ENCODE measurements around the gene COL28A1. TPM values are rescaled to one million over a fixed set of nuclear protein-coding genes. Genes with fewer than 3 reads are reported as not detected.
"Not testable (repeated sequence)": the region's sequence is repeated elsewhere in the genome, so short reads cannot be mapped to it uniquely, and the experiment has no call there.

The COL28A1 gene
- polyA plus RNA-seq, 3 donors, result 8.1 to 10.4 (median 9.5) TPM

DNA sequence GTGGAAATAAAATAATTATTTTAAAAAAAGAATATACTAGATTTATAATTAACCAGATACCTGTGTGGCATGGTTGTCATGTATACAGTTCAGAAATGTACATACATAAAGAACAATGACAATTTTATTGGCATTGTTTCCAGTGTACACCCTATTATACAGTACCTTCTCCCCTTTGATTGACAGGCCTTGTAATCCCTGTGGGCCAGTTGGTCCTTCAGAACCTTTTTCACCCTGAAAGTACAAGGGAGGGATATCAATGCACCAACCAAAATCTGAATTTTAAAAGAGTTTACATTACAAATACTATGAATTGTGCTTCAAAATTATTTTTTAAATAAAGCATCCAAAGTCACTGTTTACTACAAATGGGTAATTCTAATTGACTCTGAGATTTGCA is 61.2 kb downstream of the COL28A1 start:
- DNase-seq, result no peak

DNA sequence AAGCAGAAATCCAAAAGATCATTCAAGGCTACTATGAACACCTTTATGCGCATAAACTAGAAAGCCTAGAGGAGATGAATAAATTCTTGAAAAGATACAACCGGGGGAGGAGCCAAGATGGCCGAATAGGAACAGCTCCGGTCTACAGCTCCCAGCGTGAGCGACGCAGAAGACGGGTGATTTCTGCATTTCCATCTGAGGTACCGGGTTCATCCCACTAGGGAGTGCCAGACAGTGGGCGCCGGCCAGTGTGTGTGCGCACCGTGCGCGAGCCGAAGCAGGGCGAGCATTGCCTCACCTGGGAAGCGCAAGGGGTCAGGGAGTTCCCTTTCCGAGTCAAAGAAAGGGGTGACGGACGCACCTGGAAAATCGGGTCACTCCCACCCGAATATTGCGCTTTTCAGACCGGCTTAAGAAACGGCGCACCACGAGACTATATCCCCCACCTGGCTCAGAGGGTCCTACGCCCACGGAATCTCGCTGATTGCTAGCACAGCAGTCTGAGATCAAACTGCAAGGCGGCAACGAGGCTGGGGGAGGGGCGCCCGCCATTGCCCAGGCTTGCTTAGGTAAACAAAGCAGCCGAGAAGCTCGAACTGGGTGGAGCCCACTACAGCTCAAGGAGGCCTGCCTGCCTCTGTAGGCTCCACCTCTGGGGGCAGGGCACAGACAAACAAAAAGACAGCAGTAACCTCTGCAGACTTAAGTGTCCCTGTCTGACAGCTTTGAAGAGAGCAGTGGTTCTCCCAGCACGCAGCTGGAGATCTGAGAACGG is 70.5 kb downstream of the COL28A1 start:
- not testable (repeated sequence) for DNase-seq

DNA sequence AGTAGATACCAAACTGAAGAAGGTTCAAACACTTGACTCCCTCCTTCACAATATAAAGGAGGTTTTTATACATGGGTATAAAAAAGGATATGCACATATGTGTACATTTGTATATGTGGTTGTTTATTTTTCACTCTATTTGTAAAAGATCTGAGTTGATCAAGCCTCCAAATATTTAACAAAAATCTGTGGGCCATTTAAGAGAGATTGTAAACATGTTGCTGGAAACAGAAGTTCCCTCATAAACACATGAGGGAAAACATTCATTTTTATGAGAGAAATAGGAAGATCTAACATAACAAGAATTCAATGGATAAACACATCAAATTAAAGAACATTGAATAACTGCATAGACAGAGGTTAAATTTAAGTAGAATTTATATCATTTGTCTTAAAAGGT is 81.7 kb downstream of the COL28A1 start:
- DNase-seq, result no peak

DNA sequence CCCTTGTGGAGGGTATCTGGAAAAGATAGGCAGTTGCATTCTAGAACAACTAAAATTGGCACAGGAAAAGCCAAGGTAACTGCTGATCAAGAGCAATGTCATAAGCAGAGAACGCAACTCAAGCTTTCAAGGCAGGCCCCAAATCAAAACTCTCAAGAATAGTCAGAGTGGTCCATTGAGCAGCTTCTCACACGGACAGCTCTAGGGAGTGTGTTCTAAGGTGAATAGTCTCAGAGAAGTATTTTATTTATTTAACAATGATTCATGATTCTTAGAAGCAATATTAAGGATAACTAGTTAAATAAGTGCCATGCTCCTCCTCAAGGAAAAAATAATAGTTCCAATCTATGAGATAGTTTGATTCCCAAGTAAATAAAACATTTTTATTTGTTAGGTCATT is 83.0 kb downstream of the COL28A1 start:
- DNase-seq, result no peak

DNA sequence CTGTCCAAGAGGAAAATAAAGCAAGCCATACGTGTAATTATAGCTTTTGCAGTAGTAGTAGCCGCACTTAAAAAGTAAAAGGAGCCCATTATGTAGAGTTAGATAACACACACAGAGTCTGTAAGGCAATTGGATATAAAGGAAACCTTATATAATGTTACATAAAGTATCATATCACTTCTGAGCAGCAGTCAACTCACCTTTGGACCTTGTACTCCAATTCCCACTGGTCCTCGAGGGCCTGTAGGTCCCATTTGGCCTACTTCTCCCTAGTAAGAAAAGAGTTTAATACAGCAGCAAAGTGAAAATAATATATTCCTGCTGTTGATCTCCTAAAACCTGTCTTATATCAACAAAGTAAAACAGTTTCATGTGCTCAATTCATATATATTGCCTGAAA is 83.6 kb downstream of the COL28A1 start:
- no peak for DNase-seq

DNA sequence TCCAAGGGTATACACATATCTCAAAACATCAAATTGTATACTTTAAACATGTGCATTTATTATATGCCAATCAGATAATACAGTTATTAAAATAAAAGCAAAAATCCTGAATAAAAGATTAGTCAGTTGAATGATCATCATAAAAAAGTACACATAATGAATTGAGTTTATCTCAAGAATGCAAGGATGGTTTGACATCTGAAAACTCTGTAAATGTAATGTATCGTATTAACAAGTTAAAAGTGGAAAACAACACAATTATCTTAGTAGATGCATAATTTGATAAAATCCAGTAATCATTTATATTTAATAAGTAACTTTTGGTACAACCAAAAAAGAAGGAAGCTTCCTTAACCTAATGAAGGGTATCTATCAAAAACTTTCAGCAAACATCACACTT is 86.6 kb downstream of the COL28A1 start:
- no peak for DNase-seq

DNA sequence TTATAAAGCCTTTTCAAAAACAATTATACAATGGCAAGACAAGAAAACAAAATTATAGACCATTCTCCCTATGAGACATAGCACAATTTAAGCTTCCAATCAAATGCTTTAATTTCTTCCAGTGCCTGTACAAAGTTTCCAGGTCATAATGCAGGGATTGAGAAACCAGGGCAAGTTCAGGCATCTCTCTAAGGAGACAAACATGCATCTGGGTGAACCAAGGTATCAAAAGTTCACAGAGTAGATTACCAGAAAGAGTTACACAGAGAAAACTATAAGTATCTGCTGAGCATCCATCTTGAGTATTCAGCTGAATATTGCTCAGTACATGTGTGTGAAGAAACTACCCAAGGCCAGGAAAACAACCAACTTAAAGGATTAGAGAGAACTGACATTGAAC is 89.1 kb downstream of the COL28A1 start:
- DNase-seq, result no peak

DNA sequence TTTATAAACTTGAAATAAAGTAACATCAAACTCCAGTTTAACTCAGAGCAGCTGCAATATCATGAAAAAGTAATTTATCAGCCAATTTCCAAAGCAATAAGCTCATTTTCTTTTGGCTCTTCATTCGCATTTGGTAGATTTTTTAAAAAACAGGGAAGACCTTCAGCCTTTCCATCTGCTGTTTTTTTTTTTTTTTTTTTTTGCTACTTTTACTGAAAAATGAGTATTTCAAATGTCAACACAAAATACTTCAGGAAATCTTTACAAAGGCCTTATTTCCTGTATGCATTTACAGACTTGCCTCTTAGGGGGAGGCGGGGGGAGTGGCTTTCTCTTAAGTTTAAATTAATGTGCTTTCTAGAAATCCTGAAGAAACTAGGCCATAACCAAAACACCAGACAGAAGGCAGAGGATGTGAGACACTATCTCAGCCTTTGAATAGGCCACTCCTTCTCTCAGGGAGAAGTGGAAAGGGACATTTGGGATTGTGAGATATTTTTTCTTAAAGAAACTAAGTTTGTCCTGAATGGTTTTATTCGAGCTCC is 91.8 kb downstream of the COL28A1 start:
- no peak for DNase-seq

DNA sequence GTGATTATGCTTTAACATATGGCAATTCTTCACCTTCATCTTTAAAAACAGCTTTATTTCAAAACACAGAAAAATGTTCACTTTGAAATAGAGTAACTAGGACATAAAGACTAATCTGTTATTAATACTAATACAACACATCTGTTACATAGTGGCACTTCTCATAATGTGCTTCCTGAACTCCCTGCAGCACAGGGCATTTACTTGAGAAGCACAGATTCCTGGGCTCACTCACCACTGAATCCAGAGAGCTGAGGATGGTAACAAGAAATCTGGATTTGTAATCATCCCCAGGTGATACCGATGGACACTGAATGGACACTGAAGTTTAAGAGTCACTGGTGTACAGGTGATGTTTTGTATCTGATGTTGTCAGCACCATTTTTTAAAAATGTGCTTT is 96.1 kb downstream of the COL28A1 start:
- no peak for DNase-seq

DNA sequence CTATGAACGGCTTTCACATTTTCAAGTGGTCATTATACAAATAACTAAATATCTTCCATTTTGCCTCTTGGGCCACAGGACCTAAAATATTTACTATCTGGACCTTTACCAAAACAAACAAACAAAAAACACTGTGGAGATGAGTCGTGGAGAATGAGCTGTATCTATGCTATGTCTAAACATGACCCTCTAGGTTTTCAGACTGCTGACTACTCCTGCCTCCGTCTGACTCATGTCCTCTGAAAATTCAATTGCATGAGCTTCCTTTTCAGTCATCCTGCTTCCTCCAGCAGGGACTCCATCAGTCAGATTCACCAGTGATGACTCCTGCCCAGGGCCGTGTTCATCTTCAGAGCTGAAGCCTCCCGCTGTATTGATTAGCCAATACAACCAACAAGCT is 96.8 kb downstream of the COL28A1 start:
- no peak for DNase-seq

DNA sequence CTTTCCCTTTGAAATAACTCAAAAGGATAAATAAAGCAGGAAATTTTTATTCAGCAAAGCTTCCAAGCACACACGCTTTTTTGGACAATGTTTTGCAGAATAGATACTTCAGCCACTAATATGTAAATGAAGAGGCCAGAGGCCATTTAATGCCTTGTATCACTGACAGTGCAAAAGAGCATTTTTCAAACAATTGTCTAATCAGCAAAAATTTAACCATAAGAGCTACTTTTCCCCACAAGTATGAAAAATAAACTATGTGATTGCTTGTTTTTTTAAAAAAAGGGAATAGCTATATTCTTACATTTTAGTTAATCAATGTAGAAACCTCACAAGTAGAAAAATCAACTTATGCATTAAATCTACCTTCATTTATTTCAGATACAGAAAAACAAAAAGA is 99.7 kb downstream of the COL28A1 start:
- DNase-seq, result no peak

DNA sequence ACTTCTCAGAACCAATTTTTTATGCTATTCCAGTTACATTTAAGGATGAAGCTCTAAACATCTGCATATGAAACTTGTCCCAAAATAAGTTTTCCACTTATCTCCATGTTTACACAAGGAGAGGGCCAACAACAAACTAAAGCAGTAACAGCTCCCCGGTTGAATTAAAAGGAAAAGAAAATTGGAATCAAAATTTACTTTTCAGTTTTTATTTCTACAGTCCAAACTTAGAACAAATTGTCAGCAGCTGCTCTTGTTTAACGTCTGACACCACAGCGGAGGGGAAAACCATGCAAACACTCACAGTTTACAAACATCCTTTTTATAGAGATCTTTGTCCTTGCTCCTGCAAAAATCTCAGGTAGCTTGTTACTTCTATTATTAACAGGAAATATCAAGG is 101.3 kb downstream of the COL28A1 start:
- no peak for DNase-seq

DNA sequence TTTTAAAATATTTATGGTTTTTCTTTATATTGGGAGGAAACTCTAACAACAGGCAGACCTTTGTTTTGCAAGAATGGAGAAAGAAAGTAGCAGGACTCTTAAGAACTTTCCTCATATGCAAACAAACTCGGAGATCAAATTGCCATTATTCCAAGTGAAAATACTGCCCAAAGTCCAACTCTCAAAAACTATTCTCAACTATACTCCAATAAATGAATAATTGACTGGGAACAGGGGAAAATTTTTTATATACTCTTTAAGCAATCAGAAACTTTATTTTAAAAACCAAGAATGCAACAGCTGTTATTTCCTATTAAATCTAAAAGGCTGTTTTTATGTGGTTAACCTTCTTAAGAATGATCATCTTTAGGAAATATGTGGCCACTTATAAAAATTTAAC is 101.9 kb downstream of the COL28A1 start:
- DNase-seq, result no peak

DNA sequence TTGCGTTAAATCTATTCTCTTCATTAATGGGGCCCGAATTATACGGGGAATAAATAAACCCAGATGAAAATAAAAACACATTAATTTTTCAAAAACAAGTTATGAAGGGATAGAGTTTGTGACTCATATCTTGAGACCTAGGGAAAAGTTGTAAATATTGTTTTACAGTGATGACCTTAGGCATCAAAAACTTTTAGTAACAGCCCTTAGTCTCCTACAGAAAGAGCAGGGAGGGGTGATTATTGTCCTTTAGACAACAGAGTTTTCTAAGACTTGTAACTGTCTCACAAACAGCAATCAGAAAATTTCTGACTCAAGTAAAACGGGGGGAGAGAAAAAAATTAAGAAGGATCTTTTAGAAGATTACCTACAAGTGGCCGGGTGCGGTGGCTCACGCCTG is 102.7 kb downstream of the COL28A1 start:
- DNase-seq, result no peak

DNA sequence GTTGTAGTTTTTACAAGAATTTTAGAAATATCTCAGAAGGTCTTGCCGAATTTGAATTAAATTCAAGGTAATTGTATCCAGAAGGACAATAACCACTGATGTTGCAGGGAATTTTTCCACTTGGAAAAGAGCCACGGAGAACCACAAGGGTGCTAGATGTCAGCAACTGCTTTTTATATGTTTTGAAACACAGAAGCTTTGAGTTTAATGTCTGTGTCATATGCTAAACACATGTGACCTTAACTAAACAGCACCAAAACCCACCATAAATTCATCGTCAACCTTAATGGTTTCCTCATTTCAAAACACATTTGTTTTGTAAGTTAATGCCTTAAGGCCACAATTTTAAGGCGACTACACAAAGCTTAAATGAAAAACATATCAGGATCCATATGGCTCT is 106.9 kb downstream of the COL28A1 start:
- DNase-seq, result peak; percentile 55

DNA sequence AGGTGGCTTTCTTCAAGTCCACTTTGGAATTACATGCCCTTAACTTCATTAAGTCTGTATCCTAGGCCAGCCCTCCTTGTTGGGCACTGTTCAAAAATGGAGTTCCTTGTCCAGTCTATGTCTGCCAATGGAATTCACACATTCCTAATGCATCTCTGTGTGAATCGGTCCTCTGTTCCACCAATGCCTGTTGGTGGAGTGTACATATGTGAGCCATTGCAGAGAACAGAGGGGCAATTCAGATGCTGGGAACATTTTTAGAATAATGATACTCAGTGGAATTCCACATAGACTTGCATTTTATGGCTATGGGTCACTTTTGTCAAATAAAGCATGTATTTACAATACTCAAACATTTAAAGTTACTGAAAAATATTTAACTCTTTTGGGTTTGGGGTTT is 108.3 kb downstream of the COL28A1 start:
- DNase-seq, result no peak

DNA sequence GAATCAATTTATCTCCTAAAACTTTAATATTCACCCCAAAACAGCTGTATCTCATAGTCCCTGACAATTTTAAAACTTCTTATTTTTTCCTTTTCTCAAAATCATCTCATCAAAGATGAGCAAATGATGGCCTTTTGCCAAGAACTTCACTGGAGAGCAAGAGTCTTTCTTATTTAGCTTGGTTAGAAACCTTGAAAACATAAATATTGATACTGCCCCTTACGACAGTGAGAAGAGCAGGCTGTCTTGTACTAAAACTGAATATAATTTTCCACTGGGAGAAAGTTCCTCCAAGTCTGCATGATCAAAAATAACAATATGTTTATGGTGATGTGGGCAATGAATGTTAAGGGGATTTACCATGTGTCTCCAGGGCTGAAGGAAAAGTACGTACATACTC is 109.0 kb downstream of the COL28A1 start:
- DNase-seq, result no peak

DNA sequence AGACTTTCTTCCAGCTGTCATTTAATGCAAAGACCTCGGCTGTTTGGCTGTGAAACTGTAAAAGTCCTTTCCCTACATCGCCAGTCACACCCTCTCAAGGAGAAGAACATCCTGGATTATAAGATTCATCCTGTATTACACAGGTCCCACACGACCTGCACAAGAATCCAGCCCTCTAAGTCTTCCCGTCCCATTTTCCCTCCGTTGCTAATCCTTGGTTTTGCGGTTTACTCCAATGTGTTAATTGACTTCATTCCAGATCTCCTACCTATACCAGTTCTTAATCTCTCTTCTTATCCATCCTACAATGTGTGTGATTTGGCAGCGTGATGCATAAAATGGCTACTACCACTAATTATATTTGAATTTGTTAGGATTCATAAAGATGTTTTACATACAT is 110.4 kb downstream of the COL28A1 start:
- no peak for DNase-seq

DNA sequence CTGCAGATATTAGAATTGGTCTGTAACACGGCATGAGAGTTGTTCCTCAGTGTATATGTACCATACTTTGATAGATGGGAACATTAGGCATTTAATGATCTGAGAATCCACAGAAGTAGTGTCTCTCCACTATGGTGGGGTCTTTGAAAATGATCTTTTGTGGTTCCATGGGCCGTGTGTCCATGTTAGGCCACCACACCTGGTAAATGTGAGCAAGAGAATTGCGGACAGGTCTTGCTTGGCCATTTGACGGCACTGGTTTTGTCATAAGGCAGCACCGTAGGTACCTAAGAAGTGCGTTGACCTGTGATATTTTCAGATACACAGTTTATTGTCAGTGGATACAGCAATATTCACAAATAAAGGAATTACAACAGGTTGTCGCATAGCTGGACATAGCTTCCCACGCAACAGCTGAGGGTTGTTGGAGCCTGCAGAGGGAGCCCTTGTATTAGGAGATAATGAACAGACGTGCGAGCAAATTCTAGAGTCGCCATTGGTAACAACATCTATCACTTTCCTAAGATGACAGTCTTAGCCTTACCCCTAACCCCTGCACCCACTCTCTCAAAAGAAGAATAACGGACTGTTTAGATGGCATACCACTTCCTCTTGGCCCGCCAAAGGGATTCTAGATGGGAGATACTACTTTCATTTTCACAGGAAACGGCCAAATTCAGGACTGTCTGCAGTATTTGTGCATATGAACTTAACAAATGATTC is 111.4 kb downstream of the COL28A1 start:
- peak; percentile 62 for DNase-seq

DNA sequence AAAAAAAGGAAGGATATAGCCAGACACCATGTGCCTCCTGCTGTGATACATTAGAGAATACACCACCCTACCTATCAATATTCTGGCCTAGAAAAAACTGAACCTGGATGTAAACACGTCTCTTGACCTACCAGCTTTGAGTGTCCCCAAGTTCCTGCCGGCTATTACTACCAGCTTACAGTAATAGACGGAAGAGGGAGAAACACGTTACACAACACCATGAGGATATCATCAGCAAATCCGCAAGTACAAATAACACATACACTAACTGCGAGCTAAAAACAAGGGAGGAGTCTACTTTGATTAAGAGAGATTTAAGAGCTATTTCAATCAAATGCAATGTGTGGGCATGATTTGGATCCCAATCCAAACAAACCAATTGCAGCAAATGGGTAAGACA is 113.0 kb downstream of the COL28A1 start:
- no peak for DNase-seq

DNA sequence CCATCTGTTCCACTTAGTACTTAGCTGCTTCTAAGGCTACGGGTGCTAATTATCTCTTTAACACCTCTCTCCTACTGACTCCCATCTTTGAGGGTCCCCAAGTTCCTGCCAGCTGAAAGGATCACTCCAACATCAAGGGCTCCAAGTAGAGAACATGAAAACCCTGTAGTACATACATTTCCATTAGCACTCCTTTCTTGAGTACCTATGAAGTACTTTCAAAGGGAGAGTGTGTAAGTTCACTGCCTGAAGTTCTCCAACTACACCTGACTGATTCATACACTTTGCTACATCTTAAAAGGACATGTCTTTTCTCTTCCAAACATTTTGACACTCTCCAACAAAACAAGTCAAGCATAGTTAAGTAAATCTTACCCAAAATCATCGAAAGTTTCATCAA is 113.8 kb downstream of the COL28A1 start:
- no peak for DNase-seq

DNA sequence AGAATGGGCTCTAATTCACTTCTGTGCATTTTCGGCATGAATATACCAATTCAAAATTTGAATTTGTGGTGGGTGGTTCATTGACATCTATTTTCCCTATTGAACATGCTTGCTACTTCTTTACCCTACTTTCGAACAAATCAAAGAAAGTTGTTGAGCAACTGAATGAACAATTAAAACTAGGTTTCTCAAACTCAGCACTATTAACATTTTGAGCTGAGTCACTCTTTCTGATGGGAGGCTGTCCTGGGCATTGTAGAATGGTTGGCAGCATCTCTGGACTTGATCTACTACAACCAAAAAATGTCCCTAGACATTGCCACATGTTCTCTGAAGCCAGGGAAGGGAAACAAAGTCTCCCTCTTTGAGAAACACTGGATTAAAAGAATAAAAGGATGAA is 116.7 kb downstream of the COL28A1 start:
- no peak for DNase-seq

DNA sequence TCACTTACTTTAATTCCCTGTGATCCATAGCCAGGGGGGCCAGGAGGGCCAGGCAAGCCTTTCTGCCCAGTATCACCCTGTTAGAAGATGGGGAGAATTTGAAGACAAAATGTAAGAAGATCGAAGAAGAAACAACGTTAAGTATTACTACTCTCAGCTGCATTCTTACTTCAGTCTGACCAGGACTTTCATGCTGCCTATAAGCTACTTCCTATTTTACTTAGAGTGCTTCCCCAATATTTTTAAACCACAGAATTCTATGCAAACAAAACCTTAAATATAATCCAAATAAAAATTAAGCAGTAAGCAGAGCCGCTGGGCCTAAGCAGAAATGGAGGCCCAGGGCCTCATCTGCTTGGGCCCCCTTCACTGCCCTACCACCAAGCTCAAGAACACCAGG is 117.8 kb downstream of the COL28A1 start:
- DNase-seq, result no peak

DNA sequence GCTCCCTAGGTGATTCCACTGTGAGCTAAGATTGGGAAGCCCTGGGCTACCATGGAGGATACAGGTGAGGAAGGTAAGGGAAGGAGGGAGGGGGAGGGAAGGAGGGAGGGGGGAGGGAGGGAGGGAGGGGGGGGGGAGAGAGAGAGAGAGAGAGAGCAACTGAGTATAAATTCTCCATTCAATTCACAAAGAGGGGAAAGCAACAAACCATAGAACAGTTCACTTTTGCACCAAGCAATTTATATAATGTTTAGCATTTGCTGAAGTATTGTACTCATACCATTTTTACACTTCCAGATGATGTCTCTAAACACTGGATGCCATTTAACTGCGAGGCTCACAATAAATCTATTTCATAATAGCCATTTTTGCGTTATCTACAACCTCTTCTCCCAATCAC is 118.3 kb downstream of the COL28A1 start:
- DNase-seq, result no peak

Measured in renal pelvis (tissue), 4 donors.